K562 (cell line): Measurements from ENCODE around the gene PSMD1. TPM values are rescaled to one million over a fixed set of nuclear protein-coding genes. Genes with fewer than 3 reads are reported as not detected.

Experiments used
- BHLHE40 ChIP-seq: IDR thresholded peaks from 2 replicates; pipeline ENCODE4 v1.6.1; 2011; ENCODE audit warnings: low read length, improper control_type of control experiment
- ERF ChIP-seq: fragments of 450-650 bp; formaldehyde crosslinking; IDR thresholded peaks from 2 replicates; pipeline ENCODE4 v1.4.0; 2020; ENCODE audit warnings: mild to moderate bottlenecking, mixed read lengths
- FIP1L1 ChIP-seq: fragments of 200-400 bp; formaldehyde crosslinking; IDR thresholded peaks from 2 replicates; pipeline ENCODE4 v1.6.1; 2018; ENCODE audit warnings: mild to moderate bottlenecking, low read depth, low read length; ENCODE audit not compliant: poor library complexity, severe bottlenecking
- FOXJ3 ChIP-seq: sonication (generic); formaldehyde crosslinking; IDR thresholded peaks from 2 replicates; pipeline ENCODE4 v1.4.0; 2020; ENCODE audit warnings: mild to moderate bottlenecking, missing genetic modification reagents
- PREB ChIP-seq: sonication (generic); formaldehyde crosslinking; IDR thresholded peaks from 2 replicates; pipeline ENCODE4 v1.8.1; 2023; ENCODE audit warnings: mild to moderate bottlenecking, missing genetic modification reagents
- RBBP5 ChIP-seq: fragments of 200-600 bp; sonication (generic); IDR thresholded peaks from 2 replicates; pipeline ENCODE4 v1.6.1; 2012; ENCODE audit warnings: borderline replicate concordance, mild to moderate bottlenecking, low read length, control low read depth, inconsistent platforms; ENCODE audit not compliant: insufficient read depth, poor library complexity, severe bottlenecking
- RBM25 ChIP-seq: fragments of 200-400 bp; formaldehyde crosslinking; IDR thresholded peaks from 2 replicates; pipeline ENCODE4 v1.6.1; 2018; ENCODE audit warnings: low read length, low read depth, moderate library complexity; ENCODE audit not compliant: severe bottlenecking
- SAP30 ChIP-seq: fragments of 200-600 bp; sonication (generic); IDR thresholded peaks from 2 replicates; pipeline ENCODE4 v1.6.1; 2012; ENCODE audit warnings: borderline replicate concordance, low read depth, mild to moderate bottlenecking, moderate library complexity, low read length, control low read depth, inconsistent platforms; ENCODE audit not compliant: insufficient read depth, poor library complexity, severe bottlenecking
- SIRT6 ChIP-seq: IDR thresholded peaks from one replicate; pipeline ENCODE4 v1.6.1; 2012; ENCODE audit warnings: low read depth, mild to moderate bottlenecking, control low read depth, inconsistent platforms, low read length, moderate library complexity
- TFAP4 ChIP-seq: sonication (generic); formaldehyde crosslinking; IDR thresholded peaks from 2 replicates; pipeline ENCODE4 v1.8.0; 2022; ENCODE audit warnings: missing genetic modification reagents, mild to moderate bottlenecking, moderate library complexity, borderline replicate concordance
- TFE3 ChIP-seq: fragments of 450-650 bp; formaldehyde crosslinking; IDR thresholded peaks from 2 replicates; pipeline ENCODE4 v1.4.0; 2020; ENCODE audit warnings: mild to moderate bottlenecking, mixed read lengths
- USF2 ChIP-seq: sonication (generic); formaldehyde crosslinking; IDR thresholded peaks from 2 replicates; pipeline ENCODE4 v1.5.0; 2020; ENCODE audit warnings: missing genetic modification reagents
- ZNF121 ChIP-seq: sonication (generic); formaldehyde crosslinking; conservative IDR thresholded peaks from 2 replicates; pipeline ENCODE4 v1.8.0; 2022; ENCODE audit warnings: missing genetic modification reagents
- ZNF212 ChIP-seq: fragments of 450-650 bp; formaldehyde crosslinking; IDR thresholded peaks from 2 replicates; pipeline ENCODE4 v1.4.0; 2020; ENCODE audit warnings: mild to moderate bottlenecking
- ZNF253 ChIP-seq: fragments of 250-450 bp; sonication (Bioruptor Pico); conservative IDR thresholded peaks from 2 replicates; pipeline ENCODE4 v1.6.1; 2021; ENCODE audit warnings: mild to moderate bottlenecking
- ZNF445 ChIP-seq: fragments of 250-450 bp; sonication (Bioruptor Pico); IDR thresholded peaks from 2 replicates; pipeline ENCODE4 v1.4.0; 2020; ENCODE audit warnings: low read depth, mild to moderate bottlenecking, moderate library complexity
- ZNF507 ChIP-seq: conservative IDR thresholded peaks from 2 replicates; pipeline ENCODE4 v1.6.1; 2017; ENCODE audit warnings: missing genetic modification characterization, missing compliant biosample characterization
- ZNF639 ChIP-seq, 2 experiments: fragments of 200-800 bp in 1 of 2; sonication (Bioruptor generic) in 1 of 2; sonication (generic) in 1 of 2; formaldehyde crosslinking in 1 of 2; IDR thresholded peaks in 1 of 2; conservative IDR thresholded peaks in 1 of 2; 2 replicates each; pipeline versions ENCODE4 v1.5.0 to v1.6.1; 2016 to 2020; ENCODE audit warnings: missing compliant biosample characterization in 1 of 2, missing genetic modification characterization in 1 of 2, missing genetic modification reagents in 1 of 2
- ZNF778 ChIP-seq: fragments of 450-650 bp; formaldehyde crosslinking; IDR thresholded peaks from 2 replicates; pipeline ENCODE4 v1.4.0; 2020; ENCODE audit warnings: mild to moderate bottlenecking, moderate library complexity
- ZSCAN29 ChIP-seq: fragments of 450-650 bp; IDR thresholded peaks from 2 replicates; pipeline ENCODE4 v1.6.1; 2017
- polyA plus RNA-seq, 8 experiments: library from polyadenylated mRNA; depleted of rRNA in 4 of 8; stranded (reverse) in 5 of 8; unstranded in 3 of 8; fragments of >200 nt; fragmentation: Nextera tagmentation in 2 of 8; fragmentation: Illumina TruSeq in 1 of 8; extraction: Ambion mirVana in 2 of 8; extraction: Trizol in 1 of 8; gene quantifications; 2 replicates each; pipeline versions ENCODE4 v1.2.1 to v1.2.3, GENCODE V29; 2011 to 2014; ENCODE audit warnings: inconsistent platforms in 1 of 8, missing spikeins in 1 of 8
- total RNA-seq, 7 experiments: library from RNA; depleted of rRNA in 6 of 7; stranded (reverse); fragments of >200 nt in 6 of 7; fragmentation: Illumina TruSeq in 2 of 7; extraction: Trizol in 2 of 7; gene quantifications; 2 replicates each; pipeline versions ENCODE4 v1.2.1 to v1.2.3, GENCODE V29; 2011 to 2021; ENCODE audit warnings: low replicate concordance in 1 of 7

Gene PSMD1
- total and polyA plus RNA-seq, 9 of the 15 experiments (the other 6 are each of a cell fraction or from before 2014, with no cell fraction given): 100 to 257 (median 147) TPM

- TF ChIP-seq ZNF639 (CRISPR knock-in tag; conservative IDR thresholded peaks at IDR 0.05 in 1 of 2, IDR thresholded peaks at IDR 0.05 in 1 of 2) (no peak), ZNF121 (CRISPR knock-in tag) (no peak), SIRT6 (no peak), ZNF253 (no peak), FIP1L1 (no peak), RBBP5 (peak; percentile 91), ZNF212 (CRISPR knock-in tag) (no peak), FOXJ3 (CRISPR knock-in tag) (no peak), ZNF445 (CRISPR knock-in tag) (no peak), ERF (CRISPR knock-in tag) (no peak), TFAP4 (CRISPR knock-in tag) (peak; percentile 29; the same call in 1 of the 2 replicates), ZNF778 (CRISPR knock-in tag) (no peak), BHLHE40 (no peak), SAP30 (peak; percentile 55), TFE3 (peak; percentile 27; the same call in 1 of the 2 replicates), ZNF507 (no peak), PREB (CRISPR knock-in tag) (no peak), USF2 (CRISPR knock-in tag) (peak; percentile 96), RBM25 (peak; percentile 99), ZSCAN29 (no peak)
Measured at GRCh38 chr2:231198291-231199173, 141.9 kb downstream of the PSMD1 start, which contains the start of gene ARMC9 (continued).
